ENCODE data around the gene TTC34.

TTC34 gene

GRCh38 chr1:2606396-2606880 is 195.1 kb downstream of the TTC34 start:
- TF ChIP-seq, protein P1, sequence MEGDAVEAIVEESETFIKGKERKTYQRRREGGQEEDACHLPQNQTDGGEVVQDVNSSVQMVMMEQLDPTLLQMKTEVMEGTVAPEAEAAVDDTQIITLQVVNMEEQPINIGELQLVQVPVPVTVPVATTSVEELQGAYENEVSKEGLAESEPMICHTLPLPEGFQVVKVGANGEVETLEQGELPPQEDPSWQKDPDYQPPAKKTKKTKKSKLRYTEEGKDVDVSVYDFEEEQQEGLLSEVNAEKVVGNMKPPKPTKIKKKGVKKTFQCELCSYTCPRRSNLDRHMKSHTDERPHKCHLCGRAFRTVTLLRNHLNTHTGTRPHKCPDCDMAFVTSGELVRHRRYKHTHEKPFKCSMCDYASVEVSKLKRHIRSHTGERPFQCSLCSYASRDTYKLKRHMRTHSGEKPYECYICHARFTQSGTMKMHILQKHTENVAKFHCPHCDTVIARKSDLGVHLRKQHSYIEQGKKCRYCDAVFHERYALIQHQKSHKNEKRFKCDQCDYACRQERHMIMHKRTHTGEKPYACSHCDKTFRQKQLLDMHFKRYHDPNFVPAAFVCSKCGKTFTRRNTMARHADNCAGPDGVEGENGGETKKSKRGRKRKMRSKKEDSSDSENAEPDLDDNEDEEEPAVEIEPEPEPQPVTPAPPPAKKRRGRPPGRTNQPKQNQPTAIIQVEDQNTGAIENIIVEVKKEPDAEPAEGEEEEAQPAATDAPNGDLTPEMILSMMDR (IDR thresholded peaks at IDR 0.05; ENCODE audit: control insufficient read depth, extremely low read depth, insufficient read depth): no peak
- no peak for DNase-seq (ENCODE audit: low read depth)
- no peak overlapping the region for H3K4me3 ChIP-seq (ENCODE audit: low read depth, low read length)

GRCh38 chr1:2605509-2606395 is 195.7 kb downstream of the TTC34 start:
- DNase-seq (ENCODE audit: low read depth): no peak
- no peak overlapping the region for H3K4me3 ChIP-seq (ENCODE audit: low read depth, low read length)
- TF ChIP-seq, protein P1 (IDR thresholded peaks at IDR 0.05; ENCODE audit: control insufficient read depth, extremely low read depth, insufficient read depth): no peak

DNA sequence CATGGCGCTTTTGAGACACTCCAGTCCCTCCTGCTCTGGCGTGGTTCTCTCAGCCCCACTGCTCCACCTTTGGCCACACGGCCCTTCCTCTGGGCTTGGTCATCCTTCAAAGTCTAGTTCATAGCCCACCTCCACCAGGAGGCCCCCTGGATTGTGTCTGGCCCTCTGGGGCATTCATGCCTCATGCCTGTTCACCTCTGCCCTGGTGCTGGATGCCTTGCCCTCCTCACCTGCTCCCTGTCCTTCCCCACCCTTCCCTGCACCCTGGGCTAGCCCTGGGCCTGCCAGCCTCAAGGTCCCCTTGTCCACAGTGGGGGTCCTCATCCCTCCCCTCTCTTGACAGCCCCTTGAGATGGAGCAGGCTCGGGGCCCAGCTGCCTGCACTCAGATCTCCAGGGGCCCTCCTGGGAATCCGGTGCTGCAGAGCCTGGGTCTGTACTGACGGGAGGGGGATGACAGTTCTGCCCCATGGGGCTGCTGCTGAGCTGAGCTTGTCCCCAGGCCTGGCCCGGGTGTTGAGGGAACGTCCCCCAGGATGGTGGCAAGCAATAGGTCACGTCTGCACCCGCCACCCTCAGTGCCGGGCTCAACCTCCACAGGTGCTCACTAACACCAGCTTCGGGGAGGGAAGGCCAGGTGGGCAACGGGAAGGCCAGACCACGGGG is 196.5 kb downstream of the TTC34 start:
- TF ChIP-seq, protein P1 (IDR thresholded peaks at IDR 0.05; ENCODE audit: control insufficient read depth, extremely low read depth, insufficient read depth): no peak
- H3K4me3 ChIP-seq (ENCODE audit: low read depth, low read length): no peak overlapping the region
- DNase-seq (ENCODE audit: low read depth): no peak

- TF ChIP-seq, protein P1 (IDR thresholded peaks at IDR 0.05; ENCODE audit: control insufficient read depth, extremely low read depth, insufficient read depth): no peak
- H3K4me3 ChIP-seq (ENCODE audit: low read depth, low read length): no peak overlapping the region
- DNase-seq (ENCODE audit: low read depth): no peak
These were observed 197.2 kb downstream of the TTC34 start for GRCh38 chr1:2604156-2604843.

GRCh38 chr1:2603521-2604155 is 197.9 kb downstream of the TTC34 start:
- no peak for DNase-seq (ENCODE audit: low read depth)
- no peak overlapping the region for H3K4me3 ChIP-seq (ENCODE audit: low read depth, low read length)
- TF ChIP-seq, protein P1 (IDR thresholded peaks at IDR 0.05; ENCODE audit: control insufficient read depth, extremely low read depth, insufficient read depth): no peak

GRCh38 chr1:2602866-2603520 is 198.5 kb downstream of the TTC34 start:
- H3K4me3 ChIP-seq (ENCODE audit: low read depth, low read length): no peak overlapping the region
- DNase-seq (ENCODE audit: low read depth): no peak
- TF ChIP-seq, protein P1 (IDR thresholded peaks at IDR 0.05; ENCODE audit: control insufficient read depth, extremely low read depth, insufficient read depth): no peak
